ENCODE results near the gene ZNF304.

Gene ZNF304

GRCh38 chr19:57350877-57351805, at the start of gene ZNF304:
ZNF304 (plus strand) TSS chr19:57351271; CDS start chr19:57351665, 394 bp downstream.
- DNase-seq (ENCODE audit: low spot score) = peak; percentile 99

DNA sequence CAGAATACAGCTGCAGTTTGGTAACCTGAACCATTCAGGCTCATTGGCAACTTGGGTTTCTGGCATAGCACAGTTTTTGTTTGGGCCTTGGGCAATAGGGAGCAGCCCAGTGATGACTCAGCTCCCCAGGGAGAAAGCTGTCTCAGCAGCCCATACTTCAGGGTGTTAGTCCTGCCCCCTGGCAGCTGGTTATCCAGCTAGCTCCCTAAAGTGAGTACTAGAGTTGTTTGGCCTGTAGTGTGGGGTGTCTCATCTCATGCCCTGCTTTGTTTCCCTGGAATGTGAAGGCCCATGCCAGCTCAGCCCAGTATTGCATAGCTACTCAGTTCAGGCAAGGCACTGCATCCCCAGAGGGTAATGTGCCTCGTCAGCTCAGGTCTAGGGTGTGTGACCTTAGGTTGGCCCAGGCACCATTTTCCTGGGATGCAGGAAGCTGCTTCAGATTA, 49.0 kb upstream of the ZNF304 start:
- DNase-seq (ENCODE audit: low spot score) = no peak

GRCh38 chr19:57302727-57303401, 48.2 kb upstream of the ZNF304 start:
- no peak for DNase-seq (ENCODE audit: low spot score)

DNA sequence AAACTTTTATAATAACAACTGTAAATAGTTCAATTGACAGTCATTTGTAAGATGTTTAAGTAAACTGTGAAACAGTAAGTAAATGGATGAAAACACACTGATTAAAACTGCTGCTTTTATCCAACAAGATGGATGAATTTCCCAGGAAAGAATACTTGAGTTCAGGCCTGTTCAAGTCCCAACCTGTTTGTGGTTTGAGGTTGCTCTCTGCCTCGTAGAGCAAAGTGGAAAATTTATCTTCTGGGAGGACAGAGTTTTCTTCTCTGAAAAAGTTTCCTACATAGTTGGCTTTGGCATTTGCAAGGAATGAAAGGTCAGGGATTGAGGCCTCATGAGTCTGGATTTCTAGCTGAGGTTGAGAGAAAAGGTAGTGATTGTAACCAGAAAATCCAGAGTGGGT, 46.0 kb upstream of the ZNF304 start:
- no peak for DNase-seq (ENCODE audit: low spot score)

DNA sequence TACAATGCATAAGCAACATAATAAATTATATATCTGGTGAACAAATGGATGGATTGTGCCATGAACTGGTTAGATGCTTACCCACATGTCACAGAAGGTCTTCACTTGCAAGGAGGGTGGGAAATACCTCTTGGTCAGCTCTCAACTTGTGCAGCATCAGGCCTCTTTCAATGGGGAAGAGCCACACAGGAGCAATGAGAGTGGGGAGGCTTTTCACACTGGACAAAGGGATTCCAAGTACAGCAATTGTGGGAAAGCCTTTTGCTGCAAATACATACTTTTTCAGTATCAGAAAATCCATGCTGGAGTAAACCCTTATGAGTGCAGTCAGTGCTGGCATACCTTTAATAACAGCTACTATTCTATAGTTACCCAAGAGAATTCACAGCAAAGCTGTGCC, 42.6 kb upstream of the ZNF304 start:
- no peak for DNase-seq (ENCODE audit: low spot score)

DNA sequence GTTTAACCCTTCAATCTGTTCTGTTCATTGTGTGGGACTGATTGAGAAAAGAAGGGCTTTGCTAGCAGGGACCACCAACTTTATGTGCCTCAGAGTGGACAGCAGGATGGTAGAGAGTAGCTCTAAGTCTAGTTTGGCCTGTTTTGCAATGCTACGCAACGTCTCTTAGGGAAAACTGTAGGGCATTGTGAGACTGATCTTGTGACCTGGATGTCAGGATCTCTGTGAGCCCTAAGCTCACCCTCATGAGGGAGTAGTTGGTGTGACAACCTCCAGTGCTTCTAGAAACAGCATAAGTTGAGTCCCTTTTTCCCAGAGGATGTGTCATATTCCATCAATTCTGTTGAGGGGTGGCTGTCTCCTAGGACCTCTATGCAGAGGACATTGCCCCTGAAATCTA, 40.3 kb upstream of the ZNF304 start:
- DNase-seq (ENCODE audit: low spot score) = no peak

DNA sequence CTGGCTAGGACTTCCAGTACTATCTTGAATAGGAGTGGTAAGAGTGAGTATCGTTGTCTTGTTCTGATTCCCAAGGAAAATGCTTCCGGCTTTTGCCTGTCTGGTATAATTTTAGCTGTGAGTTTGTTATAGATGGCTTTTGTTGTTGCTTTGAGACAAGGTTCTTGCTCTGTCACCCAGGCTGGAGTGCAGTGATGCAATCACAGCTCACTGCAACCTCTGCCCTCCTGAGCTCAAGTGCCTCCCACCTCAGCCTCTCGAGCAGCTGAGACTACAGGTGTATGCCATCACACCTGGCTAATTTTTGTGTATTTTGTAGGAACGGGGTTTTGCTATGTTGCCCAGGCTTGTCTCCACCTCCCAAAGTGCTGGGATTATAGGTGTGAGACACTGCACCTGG, 36.9 kb upstream of the ZNF304 start:
- no peak for DNase-seq (ENCODE audit: low spot score)

DNA sequence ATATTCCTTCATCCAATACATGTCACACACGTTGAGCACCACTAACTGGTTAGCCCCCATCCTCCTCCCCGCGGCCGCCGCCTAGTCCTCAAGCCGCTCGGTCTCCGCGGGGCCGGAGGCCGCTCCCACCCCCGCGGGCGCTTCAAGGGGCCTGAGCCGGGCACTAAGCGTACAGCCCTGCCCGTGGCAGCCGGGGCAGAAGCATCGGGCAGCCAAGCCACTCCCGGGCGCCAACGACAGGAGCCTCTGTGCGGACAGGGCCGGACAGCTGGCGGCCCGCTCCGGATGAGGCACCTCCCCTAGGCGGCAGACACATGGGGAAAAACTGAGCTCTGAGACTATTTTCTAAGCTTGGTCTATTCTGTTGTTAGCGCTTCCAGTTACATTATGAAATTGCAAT, 33.6 kb upstream of the ZNF304 start:
- peak; percentile 25 for DNase-seq (ENCODE audit: low spot score)

GRCh38 chr19:57319869-57320179, 31.2 kb upstream of the ZNF304 start:
- DNase-seq (ENCODE audit: low spot score) = no peak

GRCh38 chr19:57320180-57321084, 30.6 kb upstream of the ZNF304 start, which contains the start of gene ZNF543:
ZNF543 (plus strand) TSS chr19:57320472; CDS start chr19:57320854, 382 bp downstream.
- peak; percentile 98 for DNase-seq (ENCODE audit: low spot score)

DNA sequence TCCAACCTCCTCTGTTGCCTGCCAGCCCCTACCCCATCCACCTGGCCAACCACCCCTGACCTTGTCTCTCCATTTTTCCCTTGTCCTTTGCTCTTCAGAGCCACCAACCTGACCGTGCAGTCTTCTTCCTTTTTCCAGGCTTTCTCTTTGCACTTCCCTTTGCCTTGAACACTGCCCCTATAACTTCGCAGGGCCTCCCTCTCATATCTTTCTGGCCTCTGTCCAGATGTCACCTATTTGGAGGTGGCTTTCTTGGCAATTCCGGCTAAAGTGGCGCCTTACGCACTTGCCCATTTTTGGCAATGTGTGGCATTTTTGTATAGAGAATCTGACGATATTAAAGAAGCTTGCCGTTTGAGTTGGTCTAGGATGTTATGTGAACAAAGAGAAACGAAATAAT, 30.0 kb upstream of the ZNF304 start:
- DNase-seq (ENCODE audit: low spot score) = no peak

GRCh38 chr19:57321751-57322150, 29.3 kb upstream of the ZNF304 start:
- DNase-seq (ENCODE audit: low spot score) = no peak

- DNase-seq (ENCODE audit: low spot score) = no peak
Measured at GRCh38 chr19:57324992-57325391, 26.1 kb upstream of the ZNF304 start.

DNA sequence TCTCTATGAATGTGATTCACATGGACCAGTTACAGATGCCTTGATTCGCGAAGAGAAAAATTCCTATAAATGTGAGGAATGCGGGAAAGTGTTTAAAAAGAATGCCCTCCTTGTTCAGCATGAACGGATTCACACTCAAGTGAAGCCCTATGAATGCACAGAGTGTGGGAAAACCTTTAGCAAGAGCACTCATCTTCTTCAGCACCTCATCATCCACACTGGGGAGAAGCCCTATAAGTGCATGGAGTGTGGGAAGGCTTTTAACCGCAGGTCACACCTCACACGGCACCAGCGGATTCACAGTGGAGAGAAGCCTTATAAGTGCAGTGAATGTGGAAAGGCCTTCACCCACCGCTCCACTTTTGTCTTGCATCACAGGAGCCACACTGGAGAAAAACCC, 23.1 kb upstream of the ZNF304 start:
- DNase-seq (ENCODE audit: low spot score) = no peak

GRCh38 chr19:57334191-57334590, 16.9 kb upstream of the ZNF304 start:
- no peak for DNase-seq (ENCODE audit: low spot score)

DNA sequence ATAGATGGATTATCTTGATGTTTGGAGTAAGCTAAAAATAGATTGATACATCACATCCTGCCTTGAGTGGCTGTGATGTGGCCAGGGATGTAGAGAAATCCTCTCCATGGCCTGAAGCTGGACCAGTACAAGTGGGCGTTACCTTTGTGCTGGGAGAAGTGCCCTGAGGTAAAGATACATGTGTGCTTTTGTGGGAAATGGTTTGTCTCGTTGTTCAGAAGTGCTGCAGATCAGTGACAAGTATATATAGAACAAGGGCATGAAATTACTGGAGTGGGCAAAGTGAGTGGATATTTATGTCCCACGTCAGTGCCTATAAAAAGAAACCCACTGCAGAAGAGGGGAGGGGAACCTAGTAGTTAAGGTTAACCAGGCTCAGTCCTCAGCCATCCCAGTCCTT, 12.2 kb upstream of the ZNF304 start:
- no peak for DNase-seq (ENCODE audit: low spot score)

- no peak for DNase-seq (ENCODE audit: low spot score)
Measured at GRCh38 chr19:57342582-57342981, 8.5 kb upstream of the ZNF304 start.

- DNase-seq (ENCODE audit: low spot score) = no peak
Measured at GRCh38 chr19:57348136-57348535, 2.9 kb upstream of the ZNF304 start.

GRCh38 chr19:57351867-57352266, 796 bp downstream of the ZNF304 start:
- no peak for DNase-seq (ENCODE audit: low spot score)

DNA sequence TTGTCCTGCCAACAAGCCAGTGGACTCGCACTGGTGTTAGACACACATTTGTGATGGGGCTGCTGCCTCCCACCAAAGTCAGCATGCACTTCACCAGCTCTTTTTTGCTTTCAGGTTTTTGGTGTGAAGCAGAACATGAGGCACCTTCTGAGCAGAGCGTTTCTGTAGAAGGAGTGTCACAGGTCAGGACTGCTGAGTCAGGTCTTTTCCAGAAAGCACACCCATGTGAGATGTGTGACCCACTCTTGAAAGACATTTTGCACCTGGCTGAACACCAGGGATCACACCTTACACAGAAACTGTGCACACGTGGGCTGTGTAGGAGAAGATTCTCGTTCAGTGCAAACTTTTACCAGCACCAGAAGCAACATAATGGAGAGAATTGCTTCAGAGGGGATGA, 4.8 kb downstream of the ZNF304 start:
- DNase-seq (ENCODE audit: low spot score) = no peak

DNA sequence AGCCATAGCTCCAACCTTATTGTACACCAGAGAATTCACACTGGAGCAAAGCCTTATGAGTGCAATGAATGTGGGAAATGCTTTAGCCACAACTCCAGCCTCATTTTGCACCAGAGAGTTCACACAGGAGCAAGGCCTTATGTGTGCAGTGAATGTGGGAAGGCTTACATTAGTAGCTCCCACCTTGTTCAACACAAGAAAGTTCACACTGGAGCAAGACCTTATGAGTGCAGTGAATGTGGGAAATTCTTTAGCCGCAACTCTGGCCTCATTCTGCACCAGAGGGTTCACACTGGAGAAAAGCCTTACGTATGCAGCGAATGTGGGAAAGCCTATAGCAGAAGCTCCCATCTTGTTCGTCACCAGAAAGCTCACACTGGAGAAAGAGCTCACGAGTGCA, 6.3 kb downstream of the ZNF304 start:
- DNase-seq (ENCODE audit: low spot score) = no peak

GRCh38 chr19:57359300-57359699, 8.2 kb downstream of the ZNF304 start:
- DNase-seq (ENCODE audit: low spot score) = no peak

Measured in cerebellar cortex (tissue), 1 donor.